ENCODE results near the gene ARFGAP2.

GRCh38 chr11:47161134-47161854 is 15.4 kb downstream of the ARFGAP2 start:
- TF ChIP-seq CTCF (IDR thresholded peaks at IDR 0.05), result peak; percentile 46 to 65 (median 48)
- TF ChIP-seq POLR2A (IDR thresholded peaks at IDR 0.05), result no peak

Measured in testis (tissue), 2 donors.